GM10266 (cell line): ENCODE data around the gene PARD6A.

Experiments
- DNase-seq: peaks from one replicate; pipeline ENCODE4 v3.0.0; 2012; ENCODE audit errors: extremely low spot score
- CTCF ChIP-seq: IDR thresholded peaks from 2 replicates; pipeline ENCODE4 v1.5.1; 2012; ENCODE audit warnings: mild to moderate bottlenecking, low read depth; ENCODE audit not compliant: control insufficient read depth, insufficient read depth; ENCODE audit errors: missing control alignments

The PARD6A gene

GRCh38 chr16:67653789-67654402 lies 6.9 kb upstream of the PARD6A start:
- DNase-seq, result peak; percentile 47
- TF ChIP-seq CTCF, result no peak

GRCh38 chr16:67654403-67654911 lies 6.3 kb upstream of the PARD6A start:
- DNase-seq, result no peak
- no peak for TF ChIP-seq CTCF

GRCh38 chr16:67655363-67655762 lies 5.4 kb upstream of the PARD6A start:
- no peak for DNase-seq
- TF ChIP-seq CTCF, result no peak

GRCh38 chr16:67656344-67657016 lies 4.3 kb upstream of the PARD6A start:
- DNase-seq, result no peak
- no peak for TF ChIP-seq CTCF

GRCh38 chr16:67657017-67657608 lies 3.6 kb upstream of the PARD6A start:
- no peak for DNase-seq
- no peak for TF ChIP-seq CTCF

GRCh38 chr16:67657751-67658518 lies 2.8 kb upstream of the PARD6A start:
- no peak for DNase-seq
- TF ChIP-seq CTCF, result no peak
